ENCODE results near the gene NAP1L1.

GRCh38 chr12:76018111-76018510 lies 66.4 kb downstream of the NAP1L1 start:
- TF ChIP-seq, protein P1, sequence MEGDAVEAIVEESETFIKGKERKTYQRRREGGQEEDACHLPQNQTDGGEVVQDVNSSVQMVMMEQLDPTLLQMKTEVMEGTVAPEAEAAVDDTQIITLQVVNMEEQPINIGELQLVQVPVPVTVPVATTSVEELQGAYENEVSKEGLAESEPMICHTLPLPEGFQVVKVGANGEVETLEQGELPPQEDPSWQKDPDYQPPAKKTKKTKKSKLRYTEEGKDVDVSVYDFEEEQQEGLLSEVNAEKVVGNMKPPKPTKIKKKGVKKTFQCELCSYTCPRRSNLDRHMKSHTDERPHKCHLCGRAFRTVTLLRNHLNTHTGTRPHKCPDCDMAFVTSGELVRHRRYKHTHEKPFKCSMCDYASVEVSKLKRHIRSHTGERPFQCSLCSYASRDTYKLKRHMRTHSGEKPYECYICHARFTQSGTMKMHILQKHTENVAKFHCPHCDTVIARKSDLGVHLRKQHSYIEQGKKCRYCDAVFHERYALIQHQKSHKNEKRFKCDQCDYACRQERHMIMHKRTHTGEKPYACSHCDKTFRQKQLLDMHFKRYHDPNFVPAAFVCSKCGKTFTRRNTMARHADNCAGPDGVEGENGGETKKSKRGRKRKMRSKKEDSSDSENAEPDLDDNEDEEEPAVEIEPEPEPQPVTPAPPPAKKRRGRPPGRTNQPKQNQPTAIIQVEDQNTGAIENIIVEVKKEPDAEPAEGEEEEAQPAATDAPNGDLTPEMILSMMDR (IDR thresholded peaks at IDR 0.05 in 4 of 5, conservative IDR thresholded peaks at IDR 0.05 in 1 of 5) = no peak
- TF ChIP-seq POLR2A (IDR thresholded peaks at IDR 0.05) = no peak
